HFFc6 (cell line): Measurements from ENCODE around the gene ZBTB17. TPM values are rescaled to one million over a fixed set of nuclear protein-coding genes. Genes with fewer than 3 reads are reported as not detected.
A peak's percentile ranks its signal among the peaks of the same experiment; 100 is the strongest.

Source experiments
- DNase-seq: peaks from one replicate; pipeline ENCODE4 v3.0.0-alpha.2; 2018
- H3K27ac Mint-ChIP-seq: 2 replicates; pipeline ENCODE4 v1.8.0; 2020; ENCODE audit warnings: mild to moderate bottlenecking, mixed read lengths
- H3K27me3 Mint-ChIP-seq: 2 replicates; pipeline ENCODE4 v1.8.0; 2021; ENCODE audit warnings: mild to moderate bottlenecking, moderate library complexity, mixed read lengths; ENCODE audit not compliant: insufficient read depth
- H3K36me3 Mint-ChIP-seq: 2 replicates; pipeline ENCODE4 v1.8.0; 2021; ENCODE audit warnings: low read depth, mixed read lengths
- H3K4me1 Mint-ChIP-seq: 2 replicates; pipeline ENCODE4 v1.8.0; 2020; ENCODE audit warnings: low read depth, mixed read lengths
- H3K4me3 Mint-ChIP-seq: 2 replicates; pipeline ENCODE4 v1.8.0; 2020; ENCODE audit warnings: mild to moderate bottlenecking, moderate library complexity, mixed read lengths
- H3K9me3 Mint-ChIP-seq: 2 replicates; pipeline ENCODE4 v1.8.0; 2020; ENCODE audit warnings: mild to moderate bottlenecking, mixed read lengths
- CTCF ChIP-seq: fragments of 200-600 bp; sonication (generic); IDR thresholded peaks from 2 replicates; pipeline ENCODE4 v1.5.0; 2021; ENCODE audit warnings: antibody characterized with exemption, mild to moderate bottlenecking
- total RNA-seq, 6 experiments: library from RNA; stranded (reverse); fragmentation: NEBNext Ultra II Directional; extraction: Animal tissue kit (Norgen Biotek cat#: 25700); gene quantifications; 2 replicates in 1 of 6; 3 replicates in 5 of 6; pipeline ENCODE4 v1.2.3, GENCODE V29; 2021

The ZBTB17 gene
- total RNA-seq, 6 experiments from 2014 or later, result 22.5 to 25.4 (median 24.1) TPM

DNA sequence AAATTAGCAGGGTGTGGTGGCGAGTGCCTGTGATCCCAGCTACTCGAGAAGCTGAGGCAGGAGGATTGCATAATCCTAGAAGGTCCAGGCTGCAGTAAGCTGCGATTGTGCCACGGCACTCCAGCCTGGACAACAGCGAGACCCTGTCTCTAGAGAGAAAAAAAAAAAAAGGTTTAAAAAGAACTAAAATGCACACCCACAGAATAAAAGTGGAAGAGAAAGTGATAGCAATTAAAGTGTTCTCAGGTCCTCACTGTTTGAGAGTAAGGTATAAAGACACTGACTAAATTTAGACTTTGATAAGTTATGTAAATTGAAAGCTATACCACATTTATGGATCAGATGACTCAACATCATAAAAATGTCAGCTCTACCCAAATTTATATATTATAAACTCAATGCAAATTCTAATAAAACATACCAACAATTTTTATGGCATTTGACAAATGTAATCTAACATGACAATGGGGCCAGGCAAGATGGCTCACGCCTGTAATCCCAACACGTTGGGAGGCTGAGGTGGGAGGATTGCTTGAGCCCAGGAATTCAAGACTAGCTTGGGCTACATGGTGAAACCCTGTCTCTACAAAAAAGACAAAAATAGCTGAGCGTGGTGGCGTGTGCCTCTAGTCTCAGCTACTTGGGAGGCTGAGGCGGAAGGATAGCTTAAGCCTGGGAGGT, 11.8 kb downstream of the ZBTB17 start:
- Mint-ChIP-seq H3K9me3 (no peaks in the 10 kb centered on the region), H3K4me3 (no peak overlapping the region; the same call in 1 of the 2 replicates), H3K36me3 (peaks cover 13% of the 10 kb centered on the region), H3K27me3 (peaks cover 2% of the 10 kb centered on the region), H3K4me1 (peaks cover 71% of the 10 kb centered on the region), H3K27ac (peak overlapping the region; percentile 56)
- DNase-seq, result no peak
- no peak for TF ChIP-seq CTCF

GRCh38 chr1:15963363-15963967, 12.4 kb downstream of the ZBTB17 start:
- peak overlapping the region; percentile 37 for H3K27ac Mint-ChIP-seq

GRCh38 chr1:15962671-15963362, 13.1 kb downstream of the ZBTB17 start:
- Mint-ChIP-seq H3K27ac (peak overlapping the region; percentile 37; the same call in 1 of the 2 replicates), H3K4me1 (peaks cover 77% of the 10 kb centered on the region), H3K36me3 (peaks cover 9% of the 10 kb centered on the region; the same call in 1 of the 2 replicates), H3K4me3 (no peak overlapping the region), H3K9me3 (no peaks in the 10 kb centered on the region), H3K27me3 (peaks cover 2% of the 10 kb centered on the region; the same call in 1 of the 2 replicates)
- TF ChIP-seq CTCF, result no peak
- no peak for DNase-seq

More at GRCh38 chr1:15963363-15963967, 12.4 kb downstream of the ZBTB17 start:
- H3K27me3 Mint-ChIP-seq, result peaks cover 2% of the 10 kb centered on the region
- peaks cover 77% of the 10 kb centered on the region for H3K4me1 Mint-ChIP-seq
- peaks cover 12% of the 10 kb centered on the region for H3K36me3 Mint-ChIP-seq
- H3K4me3 Mint-ChIP-seq, result no peak overlapping the region; the same call in 1 of the 2 replicates
- H3K9me3 Mint-ChIP-seq, result no peaks in the 10 kb centered on the region
- DNase-seq, result no peak
- TF ChIP-seq CTCF, result no peak

DNA sequence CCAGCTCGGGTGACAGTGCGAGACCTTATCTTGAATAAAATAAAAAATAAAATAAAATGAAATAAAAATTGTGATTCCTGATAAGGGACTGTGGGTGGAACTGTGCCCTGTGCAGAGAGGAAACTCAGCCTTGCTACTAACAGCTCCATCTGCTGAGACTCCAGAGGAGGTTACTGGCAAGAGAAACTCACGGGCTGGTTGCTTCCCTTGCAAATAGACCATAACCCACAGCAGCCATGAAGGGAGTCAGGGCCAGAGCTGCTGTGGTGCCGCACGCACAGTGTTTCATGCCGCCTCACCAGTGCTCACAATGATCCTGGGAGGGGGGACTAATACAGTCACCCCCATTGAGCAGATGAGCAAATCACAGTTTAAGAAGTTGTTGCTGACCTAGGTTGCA, 13.7 kb downstream of the ZBTB17 start:
- Mint-ChIP-seq H3K4me3 (no peak overlapping the region), H3K27ac (0 out of 2 replicates have a peak overlapping the region, but pooled peaks have one; percentile 1), H3K9me3 (no peaks in the 10 kb centered on the region), H3K36me3 (peaks cover 4% of the 10 kb centered on the region; the same call in 1 of the 2 replicates), H3K27me3 (peaks cover 2% of the 10 kb centered on the region; the same call in 1 of the 2 replicates), H3K4me1 (peaks cover 77% of the 10 kb centered on the region)
- DNase-seq, result no peak
- TF ChIP-seq CTCF, result no peak

- no peaks in the 10 kb centered on the region for H3K9me3 Mint-ChIP-seq
- peaks cover 2% of the 10 kb centered on the region; the same call in 1 of the 2 replicates for H3K27me3 Mint-ChIP-seq
- no peak overlapping the region for H3K27ac Mint-ChIP-seq
- peaks cover 7% of the 10 kb centered on the region; the same call in 1 of the 2 replicates for H3K36me3 Mint-ChIP-seq
- TF ChIP-seq CTCF, result no peak
- H3K4me1 Mint-ChIP-seq, result peaks cover 77% of the 10 kb centered on the region
- H3K4me3 Mint-ChIP-seq, result no peak overlapping the region
- DNase-seq, result no peak
Measured at GRCh38 chr1:15961492-15961891, 14.4 kb downstream of the ZBTB17 start.
